Right cardiac atrium (tissue), 5 donors: ENCODE results near the gene KCNK2. TPM values are rescaled to one million over a fixed set of nuclear protein-coding genes. Genes with fewer than 3 reads are reported as not detected.
A peak's percentile ranks its signal among the peaks of the same experiment; 100 is the strongest.

Source experiments
- ATAC-seq, 2 donors: fragments of 200-7000 bp; cut with Tn5 transposase; one replicate each; pipeline versions ENCODE4 v1.8.0 to v1.9.1; 2020; ENCODE audit warnings: moderate library complexity in 2 of 2, mild to moderate bottlenecking in 1 of 2
- DNase-seq, 3 donors: peaks; one replicate each; pipeline ENCODE4 v3.0.0-alpha.2; 2020
- H3K27ac ChIP-seq: one replicate; pipeline ENCODE4 v1.5.1; 2013; ENCODE audit warnings: mild to moderate bottlenecking, low read length, control low read depth, moderate library complexity
- H3K27me3 ChIP-seq: one replicate; pipeline ENCODE4 v1.6.1; 2013; ENCODE audit not compliant: control insufficient read depth, insufficient read depth
- H3K4me1 ChIP-seq: one replicate; pipeline ENCODE4 v1.6.1; 2013; ENCODE audit warnings: low read length; ENCODE audit not compliant: control insufficient read depth, insufficient read depth
- H3K4me3 ChIP-seq: one replicate; pipeline ENCODE4 v1.5.1; 2013; ENCODE audit warnings: low read length, control low read depth
- H3K9me3 ChIP-seq: one replicate; pipeline ENCODE4 v1.6.1; 2013; ENCODE audit warnings: low read length; ENCODE audit not compliant: control insufficient read depth
- WGBS: extraction: QIAGEN DNeasy Blood & Tissue Kit; methylation state at CpG from one replicate; pipeline ENCODE4 v1.1.7; 2013; 5-methylcytosine and 5-hydroxymethylcytosine counted together
- intact Hi-C, 4 donors: fragments of 100-400 bp; cut with DNase I; formaldehyde crosslinking; loops; one replicate each; pipeline versions ENCODE4 v1.11.0 to v1.14.0; 2022 to 2023
- polyA plus RNA-seq: library from polyadenylated mRNA; stranded (reverse); fragments of 200-250 nt; gene quantifications from one replicate; pipeline ENCODE4 v1.2.3, GENCODE V29; 2013
- total RNA-seq, 4 donors: library from RNA; stranded (reverse); fragmentation: NEBNext Ultra II Directional; extraction: Animal tissue kit (Norgen Biotek cat#: 25700); gene quantifications; one replicate each; pipeline ENCODE4 v1.2.1, GENCODE V29; 2021
- donor health status: healthy with polysubstance abuse.
- donor health status: DM: no; HTN: yes; CAD: no.
- donor health status: DM: no; HTN: no; CAD: no.
- donor health status: DM: no; HTN: yes; CAD: no; lungs with severe emphysema.
- donor health status: DM: yes; HTN: yes; CAD: no.

The KCNK2 gene
- total and polyA plus RNA-seq, 5 donors: 0.14 to 0.28 TPM; not detected in 3

GRCh38 chr1:215059947-215060346 lies 22.6 kb upstream of the KCNK2 start:
- H3K27me3 ChIP-seq: no peaks in the 10 kb centered on the region
- WGBS: 92% methylated on average over 8 of the region's 8 CpGs
- no peaks in the 10 kb centered on the region for H3K4me1 ChIP-seq
- intact Hi-C loops: no loop called here
- no peaks in the 10 kb centered on the region for H3K9me3 ChIP-seq
- no peak for ATAC-seq
- H3K27ac ChIP-seq: no peak overlapping the region
- no peak for DNase-seq
- H3K4me3 ChIP-seq: no peak overlapping the region

- H3K9me3 ChIP-seq: no peaks in the 10 kb centered on the region
- no peak overlapping the region for H3K27ac ChIP-seq
- intact Hi-C loops: no loop called here
- 80% methylated on average over 5 of the region's 5 CpGs for WGBS
- no peak for ATAC-seq
- no peaks in the 10 kb centered on the region for H3K4me1 ChIP-seq
- no peak for DNase-seq
- H3K4me3 ChIP-seq: no peak overlapping the region
- H3K27me3 ChIP-seq: no peaks in the 10 kb centered on the region
Measured at GRCh38 chr1:215064327-215064726, 18.2 kb upstream of the KCNK2 start.

GRCh38 chr1:215071078-215071477 lies 11.5 kb upstream of the KCNK2 start:
- WGBS: 65% methylated on average over 1 of the region's 1 CpG
- ATAC-seq: no peak

GRCh38 chr1:215076322-215076721 lies 6.2 kb upstream of the KCNK2 start:
- intact Hi-C loops: no loop called here
- no peak for ATAC-seq

More at GRCh38 chr1:215071078-215071477, 11.5 kb upstream of the KCNK2 start:
- no peaks in the 10 kb centered on the region for H3K27me3 ChIP-seq
- H3K9me3 ChIP-seq: no peaks in the 10 kb centered on the region
- no peaks in the 10 kb centered on the region for H3K4me1 ChIP-seq
- H3K27ac ChIP-seq: no peak overlapping the region
- no peak overlapping the region for H3K4me3 ChIP-seq
- intact Hi-C loops: no loop called here
- DNase-seq: no peak

GRCh38 chr1:215079456-215079855 lies 3.1 kb upstream of the KCNK2 start:
- WGBS: 50% methylated on average over 2 of the region's 2 CpGs

More at GRCh38 chr1:215076322-215076721, 6.2 kb upstream of the KCNK2 start:
- Histone ChIP-seq H3K27me3 (no peaks in the 10 kb centered on the region), H3K27ac (no peak overlapping the region), H3K9me3 (no peaks in the 10 kb centered on the region), H3K4me3 (no peak overlapping the region), H3K4me1 (no peaks in the 10 kb centered on the region)
- no peak for DNase-seq
- WGBS: 64% methylated on average over 1 of the region's 1 CpG

GRCh38 chr1:215081661-215082531 lies 641 bp upstream of the KCNK2 start:
- H3K4me1 ChIP-seq: no peaks in the 10 kb centered on the region
- no peak for ATAC-seq

More at GRCh38 chr1:215079456-215079855, 3.1 kb upstream of the KCNK2 start:
- no peak overlapping the region for H3K4me3 ChIP-seq
- no peaks in the 10 kb centered on the region for H3K27me3 ChIP-seq
- no peaks in the 10 kb centered on the region for H3K4me1 ChIP-seq
- ATAC-seq (no peak), DNase-seq (no peak)
- H3K9me3 ChIP-seq: no peaks in the 10 kb centered on the region
- H3K27ac ChIP-seq: no peak overlapping the region
- intact Hi-C loops: no loop called here

GRCh38 chr1:215083383-215083961 lies 935 bp downstream of the KCNK2 start:
- intact Hi-C loops: no loop called here
- DNase-seq (peak in 1 of 3 donors; percentile 44), ATAC-seq (no peak)
- Histone ChIP-seq H3K27me3 (peaks cover 6% of the 10 kb centered on the region), H3K27ac (no peak overlapping the region), H3K4me3 (peak overlapping the region; percentile 44), H3K4me1 (no peaks in the 10 kb centered on the region), H3K9me3 (peaks cover 1% of the 10 kb centered on the region)
- 2% methylated on average over 25 of the region's 25 CpGs for WGBS

More at GRCh38 chr1:215081661-215082531, 641 bp upstream of the KCNK2 start:
- peak in 1 of 3 donors; percentile 30 for DNase-seq
- Histone ChIP-seq H3K9me3 (peaks cover 1% of the 10 kb centered on the region), H3K27ac (no peak overlapping the region), H3K4me3 (no peak overlapping the region), H3K27me3 (peaks cover 6% of the 10 kb centered on the region)
- intact Hi-C loops: no loop called here
- 2% methylated on average over 44 of the region's 44 CpGs for WGBS

GRCh38 chr1:215084621-215085020 lies 2.1 kb downstream of the KCNK2 start:
- Histone ChIP-seq H3K27ac (no peak overlapping the region), H3K4me1 (no peaks in the 10 kb centered on the region), H3K4me3 (no peak overlapping the region), H3K9me3 (peaks cover 1% of the 10 kb centered on the region), H3K27me3 (peaks cover 6% of the 10 kb centered on the region)
- intact Hi-C loops: no loop called here
- ATAC-seq (no peak), DNase-seq (no peak)

GRCh38 chr1:215087603-215088002 lies 5.1 kb downstream of the KCNK2 start:
- intact Hi-C loops: no loop called here
- peaks cover 6% of the 10 kb centered on the region for H3K27me3 ChIP-seq
- DNase-seq (no peak), ATAC-seq (no peak)
- no peak overlapping the region for H3K27ac ChIP-seq
- WGBS: 72% methylated on average over 2 of the region's 2 CpGs
- H3K9me3 ChIP-seq: peaks cover 1% of the 10 kb centered on the region
- H3K4me3 ChIP-seq: no peak overlapping the region
- H3K4me1 ChIP-seq: no peaks in the 10 kb centered on the region

GRCh38 chr1:215094381-215094780 lies 11.8 kb downstream of the KCNK2 start:
- WGBS: 26% methylated on average over 1 of the region's 1 CpG
- no peaks in the 10 kb centered on the region for H3K27me3 ChIP-seq
- no peak overlapping the region for H3K27ac ChIP-seq
- intact Hi-C loops: no loop called here
- DNase-seq (no peak), ATAC-seq (no peak)
- no peaks in the 10 kb centered on the region for H3K4me1 ChIP-seq
- H3K9me3 ChIP-seq: no peaks in the 10 kb centered on the region
- no peak overlapping the region for H3K4me3 ChIP-seq

GRCh38 chr1:215095524-215095923 lies 13.0 kb downstream of the KCNK2 start:
- Histone ChIP-seq H3K4me1 (no peaks in the 10 kb centered on the region), H3K27ac (no peak overlapping the region), H3K4me3 (no peak overlapping the region), H3K27me3 (no peaks in the 10 kb centered on the region), H3K9me3 (no peaks in the 10 kb centered on the region)
- intact Hi-C loops: no loop called here
- WGBS: 73% methylated on average over 5 of the region's 5 CpGs
- ATAC-seq: no peak
- DNase-seq: no peak
